ENCODE measurements around the gene SRSF3.
"Not testable (repeated sequence)": the region's sequence is repeated elsewhere in the genome, so short reads cannot be mapped to it uniquely, and the experiment has no call there.

The SRSF3 gene

GRCh38 chr6:36642913-36643817 is 49.0 kb downstream of the SRSF3 start:
- in situ Hi-C loops (cut with HindIII; ENCODE audit: low sequenced_read_pairs), result no loop called here

GRCh38 chr6:36643977-36644376 is 49.8 kb downstream of the SRSF3 start:
- in situ Hi-C loops (cut with HindIII; ENCODE audit: low sequenced_read_pairs), result no loop called here

GRCh38 chr6:36649086-36649485 is 54.9 kb downstream of the SRSF3 start:
- in situ Hi-C loops (cut with HindIII; ENCODE audit: low sequenced_read_pairs), result no loop called here

GRCh38 chr6:36649701-36650484 is 55.7 kb downstream of the SRSF3 start:
- in situ Hi-C loops (cut with HindIII; ENCODE audit: low sequenced_read_pairs), result no loop called here

GRCh38 chr6:36650848-36651478 is 56.8 kb downstream of the SRSF3 start:
- in situ Hi-C loops (cut with HindIII; ENCODE audit: low sequenced_read_pairs), result no loop called here

GRCh38 chr6:36651659-36652379 is 57.7 kb downstream of the SRSF3 start:
- in situ Hi-C loops (cut with HindIII; ENCODE audit: low sequenced_read_pairs), result no loop called here

GRCh38 chr6:36654469-36654868 is 60.3 kb downstream of the SRSF3 start:
- in situ Hi-C loops (cut with HindIII; ENCODE audit: low sequenced_read_pairs), result not testable (repeated sequence)
